MCF 10A (cell line): ENCODE results near the gene TBC1D17. TPM values are rescaled to one million over a fixed set of nuclear protein-coding genes. Genes with fewer than 3 reads are reported as not detected.

Source experiments
- BruUV-seq: library from RNA; stranded (reverse); fragments of 400-500 nt; replicated peaks from 2 replicates; lab custom pipeline; 2021; lab: Mats Ljungman, UMichigan
- CTCF ChIA-PET: fragments of 300-600 bp; sonication (Branson Sonifier 250); formaldehyde crosslinking; extraction: SDS; loops from one replicate; lab custom pipeline; 2021; ENCODE audit warnings: antibody characterized with exemption, inconsistent platforms; lab: Yijun Ruan, JAX
- POLR2A ChIA-PET: fragments of 300-600, 350-650 bp; sonication (Branson Sonifier 250); formaldehyde crosslinking; extraction: SDS; loops from one replicate; lab custom pipeline; 2020; ENCODE audit warnings: antibody characterized with exemption, inconsistent platforms; lab: Yijun Ruan, JAX
- DNase-seq: peaks from one replicate; pipeline ENCODE4 v3.0.0-alpha.2; 2018; ENCODE audit not compliant: unreplicated experiment
- H3K27ac Mint-ChIP-seq: one replicate; pipeline ENCODE4 v1.8.0; 2022; ENCODE audit warnings: mild to moderate bottlenecking, low read depth, mixed read lengths; ENCODE audit not compliant: unreplicated experiment
- H3K27me3 Mint-ChIP-seq: one replicate; pipeline ENCODE4 v1.8.0; 2022; ENCODE audit warnings: mixed read lengths; ENCODE audit not compliant: insufficient read depth, unreplicated experiment
- H3K36me3 Mint-ChIP-seq: one replicate; pipeline ENCODE4 v1.8.0; 2022; ENCODE audit warnings: mild to moderate bottlenecking, moderate library complexity, mixed read lengths; ENCODE audit not compliant: insufficient read depth, unreplicated experiment
- H3K4me1 Mint-ChIP-seq: one replicate; pipeline ENCODE4 v1.8.0; 2022; ENCODE audit warnings: mixed read lengths; ENCODE audit not compliant: insufficient read depth, unreplicated experiment
- H3K4me3 Mint-ChIP-seq: one replicate; pipeline ENCODE4 v1.8.0; 2022; ENCODE audit warnings: mild to moderate bottlenecking, moderate library complexity, mixed read lengths; ENCODE audit not compliant: unreplicated experiment
- H3K9me3 Mint-ChIP-seq: one replicate; pipeline ENCODE4 v1.8.0; 2022; ENCODE audit warnings: mixed read lengths; ENCODE audit not compliant: unreplicated experiment
- CTCF ChIP-seq: fragments of 200-600 bp; IDR thresholded peaks from one replicate; pipeline ENCODE4 v1.8.0; 2022; ENCODE audit warnings: antibody characterized with exemption, mild to moderate bottlenecking; ENCODE audit not compliant: unreplicated experiment
- intact Hi-C: fragments of 100-400 bp; cut with micrococcal nuclease; formaldehyde crosslinking; loops from 2 replicates; pipeline ENCODE4 v1.14.1; 2022
- total RNA-seq: library from RNA; stranded (reverse); gene quantifications from 2 replicates; pipeline ENCODE4 v1.2.3, GENCODE V29; 2022

The TBC1D17 gene
- total RNA-seq, 1 experiment from 2014 or later, result 25.5 TPM

- no peaks in the 10 kb centered on the region for H3K27me3 Mint-ChIP-seq
- no TSS peak for BruUV-seq
- H3K27ac Mint-ChIP-seq, result no peak overlapping the region
- no peak for DNase-seq
- ChIA-PET CTCF (interaction anchor here (0.5 to 0.9 kb wide), 2 partner anchors 29 to 607 kb away, joined by 3 to 5 read pairs; no protein-coding TSS in a partner anchor), POLR2A (no interaction called here)
- peaks cover 37% of the 10 kb centered on the region for H3K36me3 Mint-ChIP-seq
- no peak overlapping the region for H3K4me3 Mint-ChIP-seq
- no peak for TF ChIP-seq CTCF
- H3K4me1 Mint-ChIP-seq, result peaks cover 9% of the 10 kb centered on the region
- H3K9me3 Mint-ChIP-seq, result no peaks in the 10 kb centered on the region
- intact Hi-C loops, result no loop called here
Observed at GRCh38 chr19:49908480-49909420, 31.2 kb downstream of the TBC1D17 start.

- no peak overlapping the region for H3K4me3 Mint-ChIP-seq
- H3K27me3 Mint-ChIP-seq, result no peaks in the 10 kb centered on the region
- no peaks in the 10 kb centered on the region for H3K9me3 Mint-ChIP-seq
- no peak for DNase-seq
- ChIA-PET CTCF (no interaction called here), POLR2A (no interaction called here)
- intact Hi-C loops, result no loop called here
- no peak for TF ChIP-seq CTCF
- H3K36me3 Mint-ChIP-seq, result peaks cover 49% of the 10 kb centered on the region
- BruUV-seq, result no TSS peak
- H3K27ac Mint-ChIP-seq, result no peak overlapping the region
- H3K4me1 Mint-ChIP-seq, result peaks cover 9% of the 10 kb centered on the region
Observed at GRCh38 chr19:49910179-49910578, 32.7 kb downstream of the TBC1D17 start.

- intact Hi-C loops, result no loop called here
- TF ChIP-seq CTCF, result no peak
- CTCF ChIA-PET, result interaction anchor here (1.0 kb wide), 1 partner anchor 9 kb away, joined by 3 read pairs; no protein-coding TSS in a partner anchor
- Mint-ChIP-seq H3K4me1 (peaks cover 9% of the 10 kb centered on the region), H3K4me3 (no peak overlapping the region), H3K27me3 (no peaks in the 10 kb centered on the region), H3K36me3 (peaks cover 60% of the 10 kb centered on the region), H3K9me3 (no peaks in the 10 kb centered on the region), H3K27ac (peak overlapping the region; percentile 61)
- BruUV-seq, result no TSS peak
- POLR2A ChIA-PET, result no interaction called here
- no peak for DNase-seq
Observed at GRCh38 chr19:49911381-49912145, 34.1 kb downstream of the TBC1D17 start.
